SK-N-SH treated with all-trans-retinoic acid at 6 μM for 48 hours (cell line): Measurements from ENCODE around the gene MRPL17.

Source experiments
- ATAC-seq: fragments of 200-7000 bp; cut with Tn5 transposase; 3 replicates; pipeline ENCODE4 v1.9.1; 2020; ENCODE audit warnings: mild to moderate bottlenecking, moderate library complexity
- ARNTL ChIP-seq: fragments of 450-650 bp; formaldehyde crosslinking; IDR thresholded peaks from 2 replicates; pipeline ENCODE4 v1.5.0; 2020; ENCODE audit warnings: low read depth, mild to moderate bottlenecking, moderate library complexity, borderline replicate concordance
- CSDC2 ChIP-seq: fragments of 250-450 bp; sonication (Bioruptor Pico); IDR thresholded peaks from 2 replicates; pipeline ENCODE4 v1.5.0; 2020; ENCODE audit warnings: mild to moderate bottlenecking, moderate library complexity
- ESRRG ChIP-seq: fragments of 250-450 bp; sonication (Bioruptor Pico); IDR thresholded peaks from 2 replicates; pipeline ENCODE4 v1.6.1; 2021; ENCODE audit warnings: mild to moderate bottlenecking
- GLIS3 ChIP-seq: fragments of 250-450 bp; sonication (Bioruptor Pico); IDR thresholded peaks from 2 replicates; pipeline ENCODE4 v1.5.0; 2020; ENCODE audit warnings: mild to moderate bottlenecking, moderate library complexity
- ISL1 ChIP-seq: fragments of 250-450 bp; sonication (Bioruptor Pico); IDR thresholded peaks from 2 replicates; pipeline ENCODE4 v2.1.2; 2022; ENCODE audit warnings: mild to moderate bottlenecking, moderate library complexity
- OSR1 ChIP-seq: fragments of 250-450 bp; sonication (Bioruptor Pico); IDR thresholded peaks from 2 replicates; pipeline ENCODE4 v1.8.0; 2022; ENCODE audit warnings: moderate library complexity, mild to moderate bottlenecking, inconsistent platforms
- PPARA ChIP-seq: fragments of 250-450 bp; sonication (Bioruptor Pico); IDR thresholded peaks from 2 replicates; pipeline ENCODE4 v1.5.0; 2020; ENCODE audit warnings: mild to moderate bottlenecking, borderline replicate concordance
- RARB ChIP-seq: fragments of 250-450 bp; sonication (Bioruptor Pico); IDR thresholded peaks from 2 replicates; pipeline ENCODE4 v1.8.0; 2021; ENCODE audit warnings: mild to moderate bottlenecking, moderate library complexity
- SNAI2 ChIP-seq: fragments of 250-450 bp; sonication (Bioruptor Pico); IDR thresholded peaks from 2 replicates; pipeline ENCODE4 v1.5.0; 2020; ENCODE audit warnings: mild to moderate bottlenecking, moderate library complexity
- TOX ChIP-seq: fragments of 250-450 bp; sonication (Bioruptor Pico); IDR thresholded peaks from 2 replicates; pipeline ENCODE4 v1.8.0; 2021; ENCODE audit warnings: mild to moderate bottlenecking, moderate library complexity, borderline replicate concordance
- TSHZ2 ChIP-seq: fragments of 250-450 bp; sonication (Bioruptor Pico); IDR thresholded peaks from 2 replicates; pipeline ENCODE4 v1.5.0; 2020; ENCODE audit warnings: mild to moderate bottlenecking, moderate library complexity
- ZC3H10 ChIP-seq: fragments of 250-450 bp; sonication (Bioruptor Pico); IDR thresholded peaks from 2 replicates; pipeline ENCODE4 v1.5.1; 2021; ENCODE audit warnings: mild to moderate bottlenecking, moderate library complexity
- ZFP3 ChIP-seq: fragments of 250-450 bp; sonication (Bioruptor Pico); IDR thresholded peaks from 2 replicates; pipeline ENCODE4 v1.5.0; 2020; ENCODE audit warnings: mild to moderate bottlenecking, moderate library complexity
- ZNF565 ChIP-seq: fragments of 450-650 bp; formaldehyde crosslinking; conservative IDR thresholded peaks from 2 replicates; pipeline ENCODE4 v1.5.0; 2020; ENCODE audit warnings: low read depth, mild to moderate bottlenecking, moderate library complexity
- ZNF70 ChIP-seq: fragments of 450-650 bp; formaldehyde crosslinking; IDR thresholded peaks from 2 replicates; pipeline ENCODE4 v1.5.0; 2020; ENCODE audit warnings: mild to moderate bottlenecking, moderate library complexity
- ZNF8 ChIP-seq: fragments of 450-650 bp; formaldehyde crosslinking; IDR thresholded peaks from 2 replicates; pipeline ENCODE4 v1.5.0; 2020; ENCODE audit warnings: mild to moderate bottlenecking, moderate library complexity
- TF ChIP-seq, protein P1 (sequence below): fragments of 250-450 bp; sonication (Bioruptor Pico); IDR thresholded peaks from 2 replicates; pipeline ENCODE4 v1.5.1; 2020; ENCODE audit warnings: low read depth, mild to moderate bottlenecking, moderate library complexity
- TF ChIP-seq, protein P2 (sequence below): fragments of 250-450 bp; sonication (Bioruptor Pico); IDR thresholded peaks from 2 replicates; pipeline ENCODE4 v1.5.1; 2021; ENCODE audit warnings: mild to moderate bottlenecking, moderate library complexity

MRPL17 gene

GRCh38 chr11:6636480-6636879 lies 46.7 kb downstream of the MRPL17 start:
- no peak for ATAC-seq
- no peak for TF ChIP-seq TSHZ2
- TF ChIP-seq, protein P1, sequence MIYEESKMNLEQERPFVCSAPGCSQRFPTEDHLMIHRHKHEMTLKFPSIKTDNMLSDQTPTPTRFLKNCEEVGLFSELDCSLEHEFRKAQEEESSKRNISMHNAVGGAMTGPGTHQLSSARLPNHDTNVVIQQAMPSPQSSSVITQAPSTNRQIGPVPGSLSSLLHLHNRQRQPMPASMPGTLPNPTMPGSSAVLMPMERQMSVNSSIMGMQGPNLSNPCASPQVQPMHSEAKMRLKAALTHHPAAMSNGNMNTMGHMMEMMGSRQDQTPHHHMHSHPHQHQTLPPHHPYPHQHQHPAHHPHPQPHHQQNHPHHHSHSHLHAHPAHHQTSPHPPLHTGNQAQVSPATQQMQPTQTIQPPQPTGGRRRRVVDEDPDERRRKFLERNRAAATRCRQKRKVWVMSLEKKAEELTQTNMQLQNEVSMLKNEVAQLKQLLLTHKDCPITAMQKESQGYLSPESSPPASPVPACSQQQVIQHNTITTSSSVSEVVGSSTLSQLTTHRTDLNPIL (CRISPR knock-in tag): no peak

- ATAC-seq: peak; percentile 39; the same call in 2 of the 3 replicates
- no peak for TF ChIP-seq ESRRG (CRISPR knock-in tag)
- no peak for TF ChIP-seq GLIS3 (CRISPR knock-in tag)
- no peak for TF ChIP-seq ZNF70 (CRISPR knock-in tag)
- TF ChIP-seq ZNF565 (CRISPR knock-in tag): no peak
- no peak for TF ChIP-seq OSR1
- no peak for TF ChIP-seq PPARA (CRISPR knock-in tag)
Measured at GRCh38 chr11:6635082-6635932, 47.8 kb downstream of the MRPL17 start.

- no peak for ATAC-seq
- no peak for TF ChIP-seq TOX (CRISPR knock-in tag)
- TF ChIP-seq GLIS3 (CRISPR knock-in tag): no peak
- no peak for TF ChIP-seq ZC3H10 (CRISPR knock-in tag)
- TF ChIP-seq, protein P2, sequence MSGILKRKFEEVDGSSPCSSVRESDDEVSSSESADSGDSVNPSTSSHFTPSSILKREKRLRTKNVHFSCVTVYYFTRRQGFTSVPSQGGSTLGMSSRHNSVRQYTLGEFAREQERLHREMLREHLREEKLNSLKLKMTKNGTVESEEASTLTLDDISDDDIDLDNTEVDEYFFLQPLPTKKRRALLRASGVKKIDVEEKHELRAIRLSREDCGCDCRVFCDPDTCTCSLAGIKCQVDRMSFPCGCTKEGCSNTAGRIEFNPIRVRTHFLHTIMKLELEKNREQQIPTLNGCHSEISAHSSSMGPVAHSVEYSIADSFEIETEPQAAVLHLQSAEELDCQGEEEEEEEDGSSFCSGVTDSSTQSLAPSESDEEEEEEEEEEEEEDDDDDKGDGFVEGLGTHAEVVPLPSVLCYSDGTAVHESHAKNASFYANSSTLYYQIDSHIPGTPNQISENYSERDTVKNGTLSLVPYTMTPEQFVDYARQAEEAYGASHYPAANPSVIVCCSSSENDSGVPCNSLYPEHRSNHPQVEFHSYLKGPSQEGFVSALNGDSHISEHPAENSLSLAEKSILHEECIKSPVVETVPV (CRISPR knock-in tag): no peak
- TF ChIP-seq OSR1: no peak
- no peak for TF ChIP-seq RARB (CRISPR knock-in tag)
- no peak for TF ChIP-seq ZNF8 (CRISPR knock-in tag)
- TF ChIP-seq, protein P1 (CRISPR knock-in tag): no peak
- TF ChIP-seq ISL1 (CRISPR knock-in tag): no peak
- TF ChIP-seq SNAI2: no peak
- no peak for TF ChIP-seq CSDC2
- TF ChIP-seq ARNTL (CRISPR knock-in tag): no peak
- no peak for TF ChIP-seq ZFP3 (CRISPR knock-in tag)
- TF ChIP-seq ZNF565 (CRISPR knock-in tag): no peak
- TF ChIP-seq ZNF70 (CRISPR knock-in tag): no peak
- TF ChIP-seq ESRRG (CRISPR knock-in tag): no peak
- no peak for TF ChIP-seq TSHZ2
- TF ChIP-seq PPARA (CRISPR knock-in tag): no peak
Measured at GRCh38 chr11:6634534-6634933, 48.6 kb downstream of the MRPL17 start.
